DMS153 treated with DMSO at 0.1 percent for 48 hours (cell line): ENCODE data around the gene EXOC7.
"Not testable (repeated sequence)": the region's sequence is repeated elsewhere in the genome, so short reads cannot be mapped to it uniquely, and the experiment has no call there.

Source experiments
- DNase-seq: peaks from one replicate; lab custom pipeline; 2025; ENCODE audit not compliant: unreplicated experiment; lab: John Stamatoyannopoulos, UW

EXOC7 gene

DNA sequence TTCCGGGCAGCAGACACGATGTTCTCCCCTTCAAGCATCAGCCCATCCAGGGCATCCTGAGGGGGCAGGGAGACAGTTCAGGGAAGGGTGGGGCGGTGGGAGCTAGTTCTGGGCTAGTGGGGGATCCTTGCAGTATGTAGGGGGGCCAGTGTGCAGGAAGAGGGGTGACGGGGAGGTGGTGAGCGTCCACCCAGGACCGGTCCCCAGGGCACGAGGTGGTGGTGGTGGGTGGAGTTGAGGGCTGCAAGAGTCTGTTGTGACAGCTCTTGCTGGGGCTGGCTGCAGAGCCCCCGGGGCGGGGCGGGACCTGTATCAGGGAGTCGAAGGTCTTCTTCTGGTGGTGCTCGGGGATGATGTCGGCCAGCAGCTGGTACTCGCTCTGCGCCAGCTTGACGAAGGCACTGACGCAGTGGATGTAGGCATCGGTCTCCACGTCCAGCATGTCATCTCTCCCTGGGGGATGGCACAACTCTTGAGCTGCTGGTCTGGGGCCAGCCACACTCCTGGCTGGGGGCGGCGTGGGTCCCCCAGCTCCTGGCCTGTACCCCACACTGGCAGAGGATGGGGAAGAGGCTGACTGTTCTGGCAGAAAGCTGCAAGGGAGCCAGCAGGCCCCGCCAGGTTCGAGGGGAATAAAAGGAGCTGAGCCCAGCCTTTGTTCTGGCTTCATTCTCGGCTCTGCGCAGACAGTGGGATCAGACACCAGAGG, 14.6 kb downstream of the EXOC7 start:
- DNase-seq, result no peak

GRCh38 chr17:76088041-76088867, 15.3 kb downstream of the EXOC7 start:
- no peak for DNase-seq

- DNase-seq, result no peak
Observed at GRCh38 chr17:76087531-76087930, 16.1 kb downstream of the EXOC7 start.

DNA sequence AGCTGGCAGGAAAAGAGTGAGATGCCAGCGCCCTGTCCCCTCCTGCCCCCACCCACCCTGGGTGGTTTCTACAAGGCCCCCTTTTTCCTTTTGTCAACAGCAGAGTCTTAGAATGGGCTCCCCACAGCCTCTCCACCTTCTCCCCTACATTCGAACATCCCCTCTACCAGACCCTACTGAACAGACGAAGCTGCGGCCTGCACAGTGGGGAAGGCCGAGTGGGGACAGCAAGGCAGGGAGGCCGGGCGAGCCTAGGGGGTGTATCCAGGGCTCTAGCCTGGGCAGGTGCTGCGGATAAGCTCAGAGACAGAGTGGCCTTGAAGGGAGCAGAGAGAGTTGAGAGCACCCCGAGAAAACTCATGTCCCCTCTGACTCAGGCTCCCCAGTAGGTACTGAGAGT, 17.2 kb downstream of the EXOC7 start:
- no peak for DNase-seq

GRCh38 chr17:76085731-76086366, 17.7 kb downstream of the EXOC7 start:
- no peak for DNase-seq

- no peak for DNase-seq
Observed at GRCh38 chr17:76085066-76085730, 18.4 kb downstream of the EXOC7 start.

DNA sequence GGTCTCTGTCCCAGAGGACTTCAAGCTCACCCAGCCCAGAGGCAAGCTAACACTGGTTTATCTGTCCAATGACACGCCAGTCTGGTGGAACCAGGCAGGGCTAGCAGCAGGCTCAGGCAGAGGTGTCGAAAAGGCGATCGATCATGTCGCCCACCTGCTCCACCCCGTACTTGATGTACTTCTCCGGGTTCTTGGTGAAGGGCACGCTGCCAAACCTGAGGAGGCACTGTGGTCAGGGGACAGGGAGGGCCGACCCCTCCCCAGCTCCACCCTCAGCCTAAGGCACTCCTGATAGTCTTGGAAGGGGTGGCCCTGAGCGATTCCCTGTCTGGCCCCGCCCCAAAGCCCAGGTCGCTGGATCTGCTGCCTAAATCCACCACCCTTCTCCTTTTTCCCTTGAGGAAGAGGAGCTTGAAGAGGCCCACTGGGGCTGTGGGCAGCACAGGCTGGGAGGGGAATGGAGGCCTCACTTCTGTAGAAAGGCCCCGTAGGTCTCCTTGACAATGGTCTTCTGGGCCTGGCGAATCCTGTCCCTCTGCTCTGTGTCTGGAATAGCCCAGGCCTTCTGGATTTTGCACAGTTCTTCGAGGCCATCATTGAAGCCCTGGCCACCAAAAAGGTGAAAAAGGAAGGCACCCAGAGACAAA, 19.9 kb downstream of the EXOC7 start:
- DNase-seq, result no peak

DNA sequence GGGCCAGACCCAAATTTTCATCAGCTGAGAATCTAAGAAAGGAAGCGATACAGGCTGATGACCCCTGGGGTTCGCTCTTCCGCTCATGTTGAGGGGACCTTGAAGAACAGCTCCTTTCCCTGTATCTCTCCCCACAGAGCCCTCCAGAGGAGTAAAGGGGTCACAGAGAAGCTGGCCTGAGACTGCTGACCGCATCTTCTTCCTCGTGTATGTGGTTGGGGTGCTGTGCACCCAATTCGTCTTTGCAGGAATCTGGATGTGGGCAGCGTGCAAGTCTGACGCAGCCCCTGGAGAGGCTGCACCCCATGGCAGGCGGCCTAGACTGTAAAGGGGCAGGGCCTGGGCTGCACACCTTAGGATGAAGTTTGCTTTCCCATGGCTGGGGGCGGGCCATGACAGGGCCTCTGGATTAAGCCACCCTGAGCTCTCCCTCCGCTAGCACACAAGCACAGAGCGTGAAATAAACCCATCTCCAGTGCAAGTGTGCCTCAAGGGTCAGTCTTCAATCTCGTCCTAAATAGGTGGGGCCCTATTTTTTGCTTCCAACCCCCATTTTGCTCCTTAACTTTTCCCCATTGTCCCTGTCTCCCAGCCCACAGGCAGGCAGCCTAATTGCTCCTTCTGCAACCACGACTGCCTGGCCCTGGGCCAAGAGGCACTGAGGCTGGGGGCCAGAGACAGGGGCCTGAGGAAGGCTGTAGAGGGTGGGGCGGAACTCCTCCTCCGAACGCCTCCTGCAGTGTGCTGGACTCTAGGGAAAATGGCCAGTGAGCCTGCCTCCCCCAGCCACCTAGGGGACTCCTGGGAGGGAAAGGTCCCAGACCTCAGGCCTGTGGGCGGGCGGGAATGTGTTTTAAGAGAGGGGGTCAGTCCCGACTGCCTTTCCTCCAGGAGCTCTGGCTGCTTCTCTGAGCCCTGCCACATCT, 21.0 kb downstream of the EXOC7 start:
- DNase-seq, result no peak

GRCh38 chr17:76081295-76082210, 22.0 kb downstream of the EXOC7 start:
- DNase-seq, result no peak

DNA sequence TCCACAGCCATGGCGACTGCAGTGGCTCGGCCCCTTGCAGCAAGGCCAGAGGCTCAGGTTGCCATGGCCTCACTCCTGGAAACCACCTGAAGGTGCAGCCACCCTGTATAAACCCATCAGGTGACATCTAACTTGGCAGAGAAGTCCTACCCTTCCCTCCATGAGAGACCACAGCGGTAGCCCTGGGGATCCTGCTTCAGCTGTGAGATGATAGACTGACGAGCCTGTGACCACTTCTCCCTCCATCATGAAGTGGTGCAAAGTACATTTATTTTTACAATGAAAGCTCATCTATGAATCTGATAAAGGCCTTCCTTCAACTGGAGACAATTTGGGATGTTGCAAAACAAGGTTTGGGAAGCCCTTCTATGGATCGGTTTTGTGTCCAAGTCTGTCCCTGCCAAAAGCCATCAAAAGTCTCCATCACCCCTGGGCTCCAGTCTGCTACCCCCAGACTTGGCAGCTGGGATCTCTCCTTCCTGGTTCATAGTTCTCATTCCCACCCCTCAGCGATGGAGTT, 22.8 kb downstream of the EXOC7 start:
- no peak for DNase-seq

- DNase-seq, result no peak
Observed at GRCh38 chr17:76079956-76080767, 23.4 kb downstream of the EXOC7 start.

DNA sequence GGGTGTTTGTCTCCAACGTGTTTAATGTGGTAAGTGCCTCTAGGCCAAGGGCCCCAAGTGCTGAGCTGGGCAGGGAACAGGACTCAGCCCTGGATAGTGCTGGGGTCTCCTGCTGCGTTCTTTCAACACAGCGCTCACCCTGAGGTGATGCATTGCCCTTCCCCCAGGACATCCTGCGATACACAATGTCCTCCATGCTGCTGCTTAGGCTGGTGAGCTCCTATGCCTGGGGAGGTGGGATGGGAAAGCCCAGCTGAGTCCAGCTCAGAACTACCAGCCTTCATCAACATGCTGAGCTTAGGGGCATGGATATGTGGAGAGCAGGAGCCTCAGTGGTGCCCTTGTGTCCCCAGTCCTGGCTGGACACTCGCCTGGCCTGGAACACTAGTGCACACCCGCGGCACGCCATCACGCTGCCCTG, 24.0 kb downstream of the EXOC7 start:
- DNase-seq, result no peak

DNA sequence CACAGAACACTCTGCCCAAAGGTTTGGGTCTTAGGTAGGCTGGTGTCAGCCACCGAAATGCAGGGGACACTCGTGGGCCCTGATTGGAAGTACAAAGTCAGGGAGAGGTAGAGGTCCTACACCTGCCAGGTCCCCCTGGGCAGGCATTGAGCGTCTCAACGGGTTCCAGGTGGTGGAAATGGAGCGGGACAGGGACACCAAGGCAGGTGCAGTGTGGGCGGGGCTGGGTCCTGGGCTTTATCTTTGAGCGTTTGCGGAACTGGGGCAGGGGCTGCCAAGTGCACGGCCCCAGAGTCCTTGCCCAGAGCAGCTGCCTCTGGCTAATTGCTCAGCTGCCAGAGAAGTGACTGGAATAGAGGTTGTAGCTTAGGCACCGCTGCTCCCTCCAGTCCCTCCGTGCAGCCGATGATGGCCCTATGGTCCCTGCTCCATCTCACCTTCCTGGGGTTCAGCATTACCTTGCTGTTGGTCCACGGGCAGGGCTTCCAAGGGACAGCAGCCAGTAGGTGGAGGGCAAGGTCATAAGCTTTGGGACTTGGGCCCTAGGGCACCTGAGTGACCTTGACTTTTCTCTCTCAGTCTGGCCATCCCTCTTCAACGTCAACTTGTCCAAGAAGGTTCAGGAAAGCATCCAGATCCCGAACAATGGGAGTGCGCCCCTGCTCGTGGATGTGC, 24.6 kb downstream of the EXOC7 start, which contains the start of gene ZACN:
ZACN (plus strand) TSS at position 323 of the 675 bp plus-strand sequence; CDS start at position 406, 83 bp downstream.
- no peak for DNase-seq

DNA sequence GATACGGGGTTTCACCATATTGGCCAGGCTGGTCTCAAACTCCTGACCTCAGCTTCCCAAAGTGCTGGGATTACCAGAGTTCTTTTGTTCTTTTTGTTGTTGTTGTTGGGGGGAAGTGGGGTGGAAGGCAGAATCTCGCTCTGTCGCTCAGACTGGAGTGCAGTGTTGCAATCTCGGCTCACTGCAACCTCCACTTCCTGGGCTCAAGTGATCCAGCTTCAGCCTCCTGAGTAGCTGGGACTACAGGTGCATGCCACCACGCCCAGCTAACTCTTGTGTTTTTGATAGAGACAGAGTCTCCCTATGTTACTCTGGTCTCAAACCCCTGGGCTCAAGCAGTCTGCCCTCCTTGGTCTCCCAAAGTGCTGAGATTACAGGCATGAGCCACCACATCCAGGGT, 25.2 kb downstream of the EXOC7 start:
- DNase-seq, result not testable (repeated sequence)

DNA sequence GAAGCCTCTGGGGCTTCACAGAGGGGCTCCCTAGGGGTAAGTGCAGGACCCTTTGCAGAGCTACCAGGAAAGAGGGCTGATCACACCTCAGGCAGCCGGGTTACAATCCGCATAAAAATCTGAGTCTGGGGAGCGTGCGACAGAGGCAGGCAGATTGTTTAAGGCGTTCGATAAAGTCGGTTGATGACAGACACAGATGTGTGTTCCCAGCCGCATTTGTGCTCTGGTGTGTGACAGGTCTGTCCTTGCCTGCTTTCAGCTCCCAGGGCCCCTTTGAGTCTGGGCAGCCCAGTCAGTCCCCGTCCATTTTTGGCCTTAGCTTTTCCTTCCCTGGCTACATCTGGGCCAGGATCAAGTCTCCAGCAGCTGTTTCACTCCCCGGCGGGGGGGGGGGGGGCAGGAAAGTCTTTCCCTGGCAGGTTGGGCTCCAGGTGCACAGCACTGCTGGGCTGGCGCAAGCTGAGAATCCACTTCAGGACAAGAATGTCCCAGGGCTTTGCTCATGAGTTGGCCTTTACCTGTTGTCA, 25.9 kb downstream of the EXOC7 start:
- DNase-seq, result no peak

DNA sequence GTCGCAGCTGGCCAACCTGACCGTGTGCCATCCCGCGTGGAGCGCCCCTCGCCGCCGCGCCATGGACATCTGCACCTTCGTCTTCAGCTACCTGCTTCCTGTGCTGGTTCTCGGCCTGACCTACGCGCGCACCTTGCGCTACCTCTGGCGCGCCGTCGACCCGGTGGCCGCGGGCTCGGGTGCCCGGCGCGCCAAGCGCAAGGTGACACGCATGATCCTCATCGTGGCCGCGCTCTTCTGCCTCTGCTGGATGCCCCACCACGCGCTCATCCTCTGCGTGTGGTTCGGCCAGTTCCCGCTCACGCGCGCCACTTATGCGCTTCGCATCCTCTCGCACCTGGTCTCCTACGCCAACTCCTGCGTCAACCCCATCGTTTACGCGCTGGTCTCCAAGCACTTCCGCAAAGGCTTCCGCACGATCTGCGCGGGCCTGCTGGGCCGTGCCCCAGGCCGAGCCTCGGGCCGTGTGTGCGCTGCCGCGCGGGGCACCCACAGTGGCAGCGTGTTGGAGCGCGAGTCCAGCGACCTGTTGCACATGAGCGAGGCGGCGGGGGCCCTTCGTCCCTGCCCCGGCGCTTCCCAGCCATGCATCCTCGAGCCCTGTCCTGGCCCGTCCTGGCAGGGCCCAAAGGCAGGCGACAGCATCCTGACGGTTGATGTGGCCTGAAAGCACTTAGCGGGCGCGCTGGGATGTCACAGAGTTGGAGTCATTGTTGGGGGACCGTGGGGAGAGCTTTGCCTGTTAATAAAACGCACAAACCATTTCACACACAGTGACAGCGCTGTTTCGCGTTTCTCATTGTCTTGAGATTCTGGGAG, 26.6 kb downstream of the EXOC7 start:
- DNase-seq, result no peak
